ENCODE results near the gene NRXN3.

The NRXN3 gene

DNA sequence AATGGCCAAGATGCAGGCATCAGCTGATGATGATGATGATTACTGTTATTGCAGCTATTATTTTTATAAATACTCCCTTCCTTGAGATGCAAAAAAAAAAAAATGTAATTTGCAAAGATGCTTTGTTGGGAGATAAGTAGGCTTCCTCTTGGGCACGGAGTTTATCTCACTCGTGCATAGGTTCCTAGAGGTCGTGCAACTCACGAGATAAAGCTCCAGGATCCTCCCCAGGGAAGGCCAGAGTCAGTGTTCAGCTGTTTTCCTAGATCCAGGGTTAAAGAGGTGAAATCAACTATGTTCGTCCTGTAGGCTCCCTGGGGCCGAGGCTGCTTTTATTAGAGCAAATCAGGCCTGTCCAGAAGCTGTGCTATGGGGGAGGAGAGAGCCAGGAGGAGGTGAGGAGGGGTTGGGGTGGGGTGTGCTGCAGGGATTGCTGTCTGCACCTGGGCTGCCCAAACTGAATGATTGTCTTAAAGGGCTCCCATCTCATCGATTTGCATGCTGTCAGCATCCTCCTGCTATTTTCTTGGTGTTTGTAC lies 270.3 kb downstream of the NRXN3 start:
- H3K27me3 Mint-ChIP-seq (ENCODE audit: low read depth) = peaks cover 4% of the 10 kb centered on the region
- H3K9me3 Mint-ChIP-seq = no peaks in the 10 kb centered on the region
- no peak overlapping the region for H3K27ac Mint-ChIP-seq
- H3K4me3 Mint-ChIP-seq = no peak overlapping the region
- no peaks in the 10 kb centered on the region for H3K4me1 Mint-ChIP-seq
- TF ChIP-seq, protein P1, sequence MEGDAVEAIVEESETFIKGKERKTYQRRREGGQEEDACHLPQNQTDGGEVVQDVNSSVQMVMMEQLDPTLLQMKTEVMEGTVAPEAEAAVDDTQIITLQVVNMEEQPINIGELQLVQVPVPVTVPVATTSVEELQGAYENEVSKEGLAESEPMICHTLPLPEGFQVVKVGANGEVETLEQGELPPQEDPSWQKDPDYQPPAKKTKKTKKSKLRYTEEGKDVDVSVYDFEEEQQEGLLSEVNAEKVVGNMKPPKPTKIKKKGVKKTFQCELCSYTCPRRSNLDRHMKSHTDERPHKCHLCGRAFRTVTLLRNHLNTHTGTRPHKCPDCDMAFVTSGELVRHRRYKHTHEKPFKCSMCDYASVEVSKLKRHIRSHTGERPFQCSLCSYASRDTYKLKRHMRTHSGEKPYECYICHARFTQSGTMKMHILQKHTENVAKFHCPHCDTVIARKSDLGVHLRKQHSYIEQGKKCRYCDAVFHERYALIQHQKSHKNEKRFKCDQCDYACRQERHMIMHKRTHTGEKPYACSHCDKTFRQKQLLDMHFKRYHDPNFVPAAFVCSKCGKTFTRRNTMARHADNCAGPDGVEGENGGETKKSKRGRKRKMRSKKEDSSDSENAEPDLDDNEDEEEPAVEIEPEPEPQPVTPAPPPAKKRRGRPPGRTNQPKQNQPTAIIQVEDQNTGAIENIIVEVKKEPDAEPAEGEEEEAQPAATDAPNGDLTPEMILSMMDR (IDR thresholded peaks at IDR 0.05; ENCODE audit: unreplicated experiment in 3 of 3) = no peak
- no peaks in the 10 kb centered on the region for H3K36me3 Mint-ChIP-seq (ENCODE audit: low read depth)

DNA sequence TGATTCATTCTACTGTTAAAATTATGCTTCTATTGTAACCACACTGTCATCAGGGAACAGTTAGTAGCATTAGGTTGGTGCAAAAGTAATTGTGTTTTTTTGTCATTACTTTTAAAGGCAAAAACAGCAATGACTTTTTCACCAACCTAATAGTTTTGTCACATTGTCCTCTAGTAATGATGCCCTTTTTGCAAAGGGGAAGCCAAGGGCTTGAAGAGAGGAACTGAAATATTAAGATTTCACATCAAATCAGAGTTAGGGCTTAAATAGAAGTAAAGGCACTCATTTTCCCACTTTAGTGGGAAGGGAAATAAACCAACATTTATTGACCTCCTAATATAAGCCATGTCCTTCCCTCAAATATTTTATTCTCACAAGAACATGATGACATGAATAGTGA lies 273.7 kb downstream of the NRXN3 start:
- Mint-ChIP-seq H3K9me3 (no peaks in the 10 kb centered on the region), H3K4me1 (no peaks in the 10 kb centered on the region), H3K4me3 (no peak overlapping the region), H3K36me3 (ENCODE audit: low read depth) (no peaks in the 10 kb centered on the region), H3K27me3 (ENCODE audit: low read depth) (peaks cover 4% of the 10 kb centered on the region), H3K27ac (no peak overlapping the region)
- TF ChIP-seq, protein P1 (IDR thresholded peaks at IDR 0.05; ENCODE audit: unreplicated experiment in 3 of 3) = no peak

DNA sequence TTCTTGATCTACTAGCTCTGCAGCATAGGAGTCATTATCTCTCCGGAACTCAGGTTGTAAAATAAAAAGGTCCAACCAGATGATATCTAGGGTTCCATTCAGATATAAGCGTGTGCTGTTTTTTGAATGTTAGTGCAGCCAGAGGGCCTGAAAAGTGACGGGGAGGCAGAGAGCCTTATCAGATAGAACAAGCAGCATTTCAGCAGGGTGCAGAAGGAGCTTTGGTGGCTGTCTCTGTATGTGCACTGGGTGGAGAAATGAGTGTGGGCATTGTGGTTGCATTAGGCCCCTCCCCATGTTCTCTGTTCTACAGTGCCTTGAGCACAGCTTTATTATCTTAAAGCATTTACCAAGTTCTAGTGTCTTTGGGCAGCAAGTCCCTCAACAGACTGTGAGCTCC lies 275.1 kb downstream of the NRXN3 start:
- no peaks in the 10 kb centered on the region for H3K36me3 Mint-ChIP-seq (ENCODE audit: low read depth)
- TF ChIP-seq, protein P1 (IDR thresholded peaks at IDR 0.05; ENCODE audit: unreplicated experiment in 3 of 3) = no peak
- H3K4me1 Mint-ChIP-seq = no peaks in the 10 kb centered on the region
- H3K27me3 Mint-ChIP-seq (ENCODE audit: low read depth) = no peaks in the 10 kb centered on the region
- no peak overlapping the region for H3K27ac Mint-ChIP-seq
- H3K9me3 Mint-ChIP-seq = no peaks in the 10 kb centered on the region
- no peak overlapping the region for H3K4me3 Mint-ChIP-seq

DNA sequence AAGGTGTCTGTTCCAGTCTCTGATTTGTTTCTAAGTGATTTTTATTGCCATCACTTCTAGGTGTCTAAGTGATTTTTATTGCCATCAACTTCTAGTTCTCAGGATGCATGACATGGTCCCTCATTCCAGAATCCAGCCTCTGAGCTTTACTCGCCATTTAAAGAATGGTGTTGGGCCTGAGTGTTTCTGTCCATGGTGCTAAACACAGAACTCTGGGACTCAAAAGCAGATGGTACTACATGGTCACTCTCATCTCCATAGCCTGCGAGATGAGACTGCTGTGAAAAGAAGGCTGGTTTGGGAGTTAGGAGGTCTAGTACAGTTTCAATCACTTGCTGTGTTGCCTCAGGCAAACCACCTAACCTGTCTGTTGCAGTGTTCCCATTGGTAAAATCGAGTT lies 276.6 kb downstream of the NRXN3 start:
- Mint-ChIP-seq H3K27ac (no peak overlapping the region), H3K4me3 (no peak overlapping the region), H3K36me3 (ENCODE audit: low read depth) (no peaks in the 10 kb centered on the region), H3K9me3 (no peaks in the 10 kb centered on the region), H3K4me1 (no peaks in the 10 kb centered on the region), H3K27me3 (ENCODE audit: low read depth) (no peaks in the 10 kb centered on the region)
- TF ChIP-seq, protein P1 (IDR thresholded peaks at IDR 0.05; ENCODE audit: unreplicated experiment in 3 of 3) = no peak

DNA sequence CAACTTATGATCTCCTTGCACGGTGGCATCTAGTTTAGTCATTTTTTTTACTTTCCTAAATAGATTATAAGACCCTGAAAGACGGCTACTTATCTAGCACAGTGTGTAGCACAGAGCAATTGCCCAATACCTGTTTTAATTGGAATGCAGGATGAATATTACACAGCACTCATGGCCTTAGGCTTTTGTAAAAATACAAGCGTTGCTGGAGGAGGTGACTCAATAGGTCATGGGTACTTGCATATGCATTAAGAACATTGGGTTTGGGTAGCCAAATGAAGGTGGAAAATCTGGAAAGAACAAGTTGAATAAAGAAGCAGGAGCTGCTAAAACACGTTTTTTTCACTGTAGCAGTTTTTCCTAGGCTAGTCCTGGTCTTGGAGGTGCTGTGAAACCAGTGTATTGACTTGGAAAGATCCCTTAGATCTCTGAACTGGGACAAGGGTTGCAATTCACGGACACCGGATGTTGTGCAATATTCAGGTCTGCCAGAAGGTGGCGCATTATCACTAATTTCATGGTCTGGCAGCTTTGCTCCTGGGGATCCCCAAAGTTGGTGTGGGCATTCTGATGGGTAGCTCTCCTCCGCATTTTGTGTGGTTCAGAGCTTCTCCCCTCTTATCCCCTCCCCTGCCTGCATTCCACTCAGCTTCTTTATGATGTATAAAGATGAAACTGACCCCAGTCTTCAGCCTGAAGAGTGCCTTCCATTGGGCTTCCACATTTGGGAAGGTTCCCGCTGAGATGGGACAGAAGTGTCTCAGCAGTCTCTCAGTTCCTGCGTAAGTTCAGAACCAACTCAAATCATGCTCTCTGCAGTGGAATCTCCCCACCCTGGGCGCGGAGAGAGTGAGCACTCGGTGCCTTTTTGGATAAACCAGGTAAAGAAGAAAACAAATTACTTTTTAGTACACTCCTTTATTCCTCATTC lies 278.3 kb downstream of the NRXN3 start:
- no peaks in the 10 kb centered on the region for H3K36me3 Mint-ChIP-seq (ENCODE audit: low read depth)
- H3K27ac Mint-ChIP-seq = no peak overlapping the region
- TF ChIP-seq, protein P1 (IDR thresholded peaks at IDR 0.05; ENCODE audit: unreplicated experiment in 3 of 3) = peak; percentile 30 to 51 (median 30)
- H3K27me3 Mint-ChIP-seq (ENCODE audit: low read depth) = no peaks in the 10 kb centered on the region
- H3K9me3 Mint-ChIP-seq = no peaks in the 10 kb centered on the region
- H3K4me1 Mint-ChIP-seq = no peaks in the 10 kb centered on the region
- H3K4me3 Mint-ChIP-seq = no peak overlapping the region
